Activated CD4-positive, CD25-positive, alpha-beta regulatory T cell (primary cell): ENCODE data around the gene WDR90.
A peak's percentile ranks its signal among the peaks of the same experiment; 100 is the strongest.

Experiments
- DNase-seq, 4 experiments: peaks; one replicate each; lab custom pipeline; 2025; lab: John Stamatoyannopoulos, UW

Gene WDR90

GRCh38 chr16:660459-661183, 11.5 kb downstream of the WDR90 start:
- peak; percentile 45 to 66 (median 52) for DNase-seq

GRCh38 chr16:661184-661821, 12.1 kb downstream of the WDR90 start:
- no peak for DNase-seq

- DNase-seq: no peak
These were observed 12.9 kb downstream of the WDR90 start for GRCh38 chr16:662095-662494.

- DNase-seq: no peak
These were observed 13.4 kb downstream of the WDR90 start for GRCh38 chr16:662597-662996.

DNA sequence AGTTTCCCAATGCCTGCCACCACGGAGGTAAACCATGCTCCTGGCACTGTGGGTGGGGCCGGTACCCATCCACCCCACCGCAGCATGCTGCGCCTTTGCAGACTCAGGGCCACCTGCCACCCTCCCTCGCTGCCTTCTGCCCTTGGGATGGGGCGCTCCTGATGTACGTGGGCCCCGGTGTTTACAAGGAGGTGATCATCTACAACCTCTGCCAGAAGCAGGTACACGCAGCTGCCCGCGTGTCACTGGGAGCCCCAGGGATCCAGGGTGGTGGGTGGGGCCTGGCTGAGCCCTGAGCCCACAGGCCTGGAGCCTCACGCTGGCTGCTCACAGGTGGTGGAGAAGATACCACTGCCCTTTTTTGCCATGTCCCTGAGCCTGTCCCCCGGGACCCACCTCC, 17.4 kb downstream of the WDR90 start:
- DNase-seq: no peak

DNA sequence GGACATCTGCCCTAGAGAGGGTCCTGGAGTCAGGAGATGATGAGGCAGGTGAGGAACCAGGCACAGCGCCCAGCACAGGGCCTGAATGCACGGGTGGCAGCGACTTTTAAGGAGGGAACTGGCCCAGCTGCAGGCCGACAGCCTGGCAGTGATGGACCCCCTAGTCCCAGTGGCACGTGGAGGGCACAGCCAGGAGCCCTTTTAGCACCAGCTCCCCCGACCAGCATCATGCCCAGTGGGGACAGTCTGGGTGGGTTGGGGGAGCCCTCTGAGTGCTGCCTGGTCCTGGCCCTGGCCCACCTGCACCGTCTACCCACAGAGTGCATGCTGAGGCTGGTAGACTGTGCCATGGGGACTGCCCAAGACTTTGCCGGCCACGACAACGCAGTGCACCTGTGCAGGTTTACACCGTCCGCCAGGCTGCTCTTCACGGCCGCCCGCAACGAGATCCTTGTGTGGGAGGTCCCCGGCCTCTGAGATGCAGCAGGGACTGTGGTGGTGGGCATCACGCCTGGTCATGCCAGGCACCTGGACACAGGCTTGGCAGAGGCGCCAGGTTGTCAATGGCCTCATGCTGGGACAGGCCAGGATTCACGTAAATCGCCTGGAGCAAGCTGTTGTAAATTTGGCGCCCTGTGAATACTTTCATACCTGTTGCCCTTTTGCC, 18.1 kb downstream of the WDR90 start:
- no peak for DNase-seq

GRCh38 chr16:667780-668518, 18.8 kb downstream of the WDR90 start, which contains the start of gene RHOT2:
Gene RHOT2 (plus strand): TSS chr16:668132. CDS start chr16:668200, 68 bp downstream.
- DNase-seq: peak; percentile 83 to 93 (median 90)

DNA sequence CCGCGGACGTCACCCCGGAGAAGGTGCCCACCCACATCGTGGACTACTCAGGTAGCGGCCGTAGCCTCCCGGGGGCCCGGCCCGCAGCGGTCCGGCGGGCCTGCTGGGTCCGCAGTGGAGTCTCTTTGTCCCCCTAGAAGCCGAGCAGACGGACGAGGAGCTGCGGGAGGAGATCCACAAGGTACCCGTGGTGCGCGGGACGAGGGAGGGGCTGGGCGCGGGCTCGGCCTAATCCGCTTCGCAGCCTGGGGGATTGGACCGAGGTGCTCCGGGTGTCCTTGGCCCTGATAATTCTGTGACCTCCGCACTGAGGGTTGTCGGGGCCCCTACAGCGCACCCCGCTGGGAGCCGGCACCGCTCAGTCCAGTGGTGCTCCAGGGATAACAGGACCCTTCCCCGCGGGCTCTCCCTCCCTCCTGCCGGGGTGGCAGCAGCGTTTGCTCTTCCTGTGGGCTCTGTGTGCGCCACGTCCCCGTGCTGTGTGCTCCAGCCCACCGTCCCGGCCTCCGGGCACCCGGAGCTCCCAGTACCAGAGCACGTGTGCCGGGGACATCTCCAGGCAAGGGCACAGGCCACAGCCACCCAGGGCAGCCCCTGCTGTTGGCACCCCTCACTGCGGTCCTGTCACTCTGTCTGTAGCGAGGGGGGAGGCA, 19.5 kb downstream of the WDR90 start:
- no peak for DNase-seq

GRCh38 chr16:669666-670065, 20.5 kb downstream of the WDR90 start:
- DNase-seq: no peak

- DNase-seq: no peak
These were observed 21.6 kb downstream of the WDR90 start for GRCh38 chr16:670485-671352.

GRCh38 chr16:671353-672131, 22.4 kb downstream of the WDR90 start:
- no peak for DNase-seq

GRCh38 chr16:672371-672770, 23.2 kb downstream of the WDR90 start:
- no peak for DNase-seq

DNA sequence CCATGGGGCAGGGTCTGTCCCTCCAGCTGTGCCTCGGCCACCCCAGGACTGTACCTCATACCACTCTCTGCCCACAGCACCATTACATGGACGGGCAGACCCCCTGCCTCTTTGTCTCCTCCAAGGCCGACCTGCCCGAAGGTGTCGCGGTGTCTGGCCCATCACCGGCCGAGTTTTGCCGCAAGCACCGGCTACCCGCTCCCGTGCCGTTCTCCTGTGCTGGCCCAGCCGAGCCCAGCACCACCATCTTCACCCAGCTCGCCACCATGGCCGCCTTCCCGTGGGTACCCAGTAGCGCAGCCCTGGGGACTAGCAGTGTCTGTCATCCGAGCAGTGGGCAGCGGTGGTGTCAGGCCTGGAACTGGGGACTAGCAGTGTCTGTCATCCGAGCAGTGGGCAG, 23.7 kb downstream of the WDR90 start:
- no peak for DNase-seq

- no peak for DNase-seq
These were observed 24.3 kb downstream of the WDR90 start for GRCh38 chr16:673399-673991.

- no peak for DNase-seq
These were observed 25.2 kb downstream of the WDR90 start for GRCh38 chr16:674214-674881.

DNA sequence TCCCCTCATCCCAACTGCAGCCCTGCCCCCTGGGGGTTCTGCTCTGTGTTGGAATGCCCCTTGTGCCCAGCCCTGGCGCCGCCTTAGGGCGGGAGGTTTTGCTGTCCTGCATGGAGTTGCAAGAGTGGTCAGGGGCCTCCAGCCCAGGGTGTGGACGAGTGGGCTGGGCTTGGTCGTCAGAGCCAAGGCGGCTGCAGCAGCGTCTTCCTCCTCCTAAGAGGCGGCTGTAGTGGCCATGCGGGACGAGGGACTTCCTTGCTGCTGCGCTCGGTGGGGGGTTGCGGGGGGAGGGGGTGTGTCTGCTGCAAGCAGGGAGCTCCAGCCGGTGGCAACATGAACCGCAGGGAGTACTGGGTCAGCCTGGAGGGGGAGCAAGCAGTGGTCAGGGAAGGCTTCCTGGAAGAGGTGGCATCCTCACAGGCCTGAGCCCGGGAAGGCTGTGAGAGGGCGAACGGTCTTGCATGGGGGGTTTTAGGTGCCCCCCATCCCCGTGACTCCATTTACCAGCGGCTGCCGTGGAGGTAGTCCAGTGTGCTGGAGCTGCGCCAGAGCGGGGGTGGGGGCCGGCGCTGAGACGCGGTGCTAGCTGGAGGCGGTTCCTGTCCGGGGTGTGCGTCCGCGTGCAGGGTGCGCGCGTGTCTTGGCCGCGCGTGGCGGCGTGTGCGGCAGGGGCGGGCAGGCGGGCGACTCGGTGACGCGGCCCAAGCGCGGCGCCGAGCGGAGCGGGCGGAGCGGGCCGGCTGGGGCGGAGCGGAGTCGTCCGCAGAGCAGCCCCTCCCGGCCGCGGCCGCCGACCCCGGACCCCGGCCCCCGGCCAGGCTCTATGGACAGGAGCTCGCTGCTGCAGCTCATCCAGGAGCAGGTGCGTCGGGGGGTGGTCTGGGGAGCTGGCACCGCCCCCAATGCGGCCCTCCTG, 26.1 kb downstream of the WDR90 start, which contains the start of gene RHBDL1:
Gene RHBDL1, plus strand, starts transcription at position 704 of the 916 bp plus-strand sequence. Its CDS starts 120 bp downstream, at position 824.
- no peak for DNase-seq

- no peak for DNase-seq
These were observed 26.9 kb downstream of the WDR90 start for GRCh38 chr16:675884-676564.
